ENCODE data around the gene LPAR3.

Gene LPAR3

DNA sequence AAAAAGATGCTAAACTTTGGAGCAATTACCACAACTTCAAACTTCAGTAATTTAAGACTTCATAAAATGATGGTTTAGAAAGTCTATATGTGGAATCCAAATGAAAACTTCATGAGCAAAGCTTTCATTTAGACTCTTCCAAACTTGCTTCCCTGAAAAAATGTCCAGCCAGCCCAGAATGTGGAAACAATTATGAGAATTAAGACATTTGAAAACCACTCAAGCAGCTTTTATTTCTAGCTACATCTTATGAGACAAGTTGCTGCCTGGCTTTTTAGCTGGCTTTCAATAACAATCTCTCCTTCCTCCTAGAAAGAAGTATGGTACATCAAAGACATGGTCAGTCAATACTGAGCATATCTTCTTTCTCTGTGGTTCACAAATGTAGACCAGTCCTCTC is 21.8 kb downstream of the LPAR3 start:
- H3K4me2 ChIP-seq = no peak overlapping the region
- H3K36me3 ChIP-seq = no peaks in the 10 kb centered on the region
- H3K4me3 ChIP-seq = no peak overlapping the region
- no peaks in the 10 kb centered on the region for H3K4me1 ChIP-seq
- H3K27ac ChIP-seq = no peak overlapping the region
- TF ChIP-seq Cebpa-rat (IDR thresholded peaks at IDR 0.05) = no peak
- no peak overlapping the region for H3K9ac ChIP-seq
- H3K27me3 ChIP-seq = no peaks in the 10 kb centered on the region
- no peaks in the 10 kb centered on the region for H4K20me1 ChIP-seq
- no peaks in the 10 kb centered on the region for H3K9me3 ChIP-seq (replicated peaks in 1 of 11)

DNA sequence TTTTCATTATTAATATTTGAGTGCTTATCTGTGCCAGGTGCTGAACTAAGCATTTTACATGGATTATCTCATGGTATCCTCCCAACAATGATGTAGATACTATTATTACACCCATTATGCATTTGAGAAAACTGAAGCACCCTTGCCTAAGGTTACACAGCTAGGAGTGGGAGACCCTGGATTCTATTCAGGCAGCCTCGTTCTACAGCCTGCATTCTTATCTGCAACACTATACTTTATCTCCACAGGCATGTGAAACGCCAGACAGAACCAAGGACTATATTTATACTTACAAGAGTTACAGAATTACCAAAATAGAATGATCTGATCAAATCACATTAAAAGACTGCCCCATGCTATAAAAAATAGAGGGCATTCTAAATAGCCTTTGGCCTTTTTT is 22.4 kb downstream of the LPAR3 start:
- H3K27me3 ChIP-seq = no peaks in the 10 kb centered on the region
- H3K9me3 ChIP-seq (replicated peaks in 1 of 11) = no peaks in the 10 kb centered on the region
- no peaks in the 10 kb centered on the region for H4K20me1 ChIP-seq
- no peaks in the 10 kb centered on the region for H3K36me3 ChIP-seq
- TF ChIP-seq Cebpa-rat (IDR thresholded peaks at IDR 0.05) = no peak
- H3K27ac ChIP-seq = no peak overlapping the region
- no peak overlapping the region for H3K4me3 ChIP-seq
- H3K9ac ChIP-seq = no peak overlapping the region
- no peak overlapping the region for H3K4me2 ChIP-seq
- no peaks in the 10 kb centered on the region for H3K4me1 ChIP-seq

GRCh38 chr1:84869720-84870119 is 23.3 kb downstream of the LPAR3 start:
- no peaks in the 10 kb centered on the region for H3K36me3 ChIP-seq
- no peak for TF ChIP-seq Cebpa-rat (IDR thresholded peaks at IDR 0.05)
- no peak overlapping the region for H3K9ac ChIP-seq
- H3K9me3 ChIP-seq (replicated peaks in 1 of 11) = no peaks in the 10 kb centered on the region
- no peak overlapping the region for H3K4me3 ChIP-seq
- no peaks in the 10 kb centered on the region for H4K20me1 ChIP-seq
- H3K4me1 ChIP-seq = no peaks in the 10 kb centered on the region
- H3K27me3 ChIP-seq = no peaks in the 10 kb centered on the region
- no peak overlapping the region for H3K27ac ChIP-seq
- no peak overlapping the region for H3K4me2 ChIP-seq

DNA sequence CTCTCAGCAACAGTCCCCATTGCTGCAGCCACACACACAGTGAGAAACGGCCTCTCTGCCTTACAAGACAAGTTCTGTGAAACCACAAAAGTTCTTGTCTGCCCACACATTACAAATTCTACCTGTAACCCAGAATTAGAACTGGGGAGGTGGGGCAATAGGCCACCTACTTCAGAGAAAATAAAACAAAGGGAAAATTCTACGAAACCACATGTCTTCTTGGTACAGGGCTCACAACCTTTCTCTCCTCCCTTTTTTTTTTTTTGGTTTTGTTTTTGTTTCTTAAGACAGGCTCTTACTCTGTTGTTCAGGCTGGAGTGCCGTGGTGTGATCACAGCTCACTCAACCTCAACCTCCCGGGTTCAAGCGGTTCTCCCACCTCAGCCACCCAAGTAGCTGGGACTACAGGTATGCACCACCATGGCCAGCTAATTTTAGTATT is 30.2 kb downstream of the LPAR3 start:
- H3K4me3 ChIP-seq = no peak overlapping the region
- no peak overlapping the region for H3K9ac ChIP-seq
- no peaks in the 10 kb centered on the region for H3K36me3 ChIP-seq
- H3K4me2 ChIP-seq = no peak overlapping the region
- no peaks in the 10 kb centered on the region for H3K9me3 ChIP-seq (replicated peaks in 1 of 11)
- no peaks in the 10 kb centered on the region for H3K27me3 ChIP-seq
- no peak for TF ChIP-seq Cebpa-rat (IDR thresholded peaks at IDR 0.05)
- H3K4me1 ChIP-seq = peaks cover 0 to 22% (median 4%) of the 10 kb centered on the region in 10 experiments; a peak in 10 of 20 replicates
- no peaks in the 10 kb centered on the region for H4K20me1 ChIP-seq
- no peak overlapping the region for H3K27ac ChIP-seq

DNA sequence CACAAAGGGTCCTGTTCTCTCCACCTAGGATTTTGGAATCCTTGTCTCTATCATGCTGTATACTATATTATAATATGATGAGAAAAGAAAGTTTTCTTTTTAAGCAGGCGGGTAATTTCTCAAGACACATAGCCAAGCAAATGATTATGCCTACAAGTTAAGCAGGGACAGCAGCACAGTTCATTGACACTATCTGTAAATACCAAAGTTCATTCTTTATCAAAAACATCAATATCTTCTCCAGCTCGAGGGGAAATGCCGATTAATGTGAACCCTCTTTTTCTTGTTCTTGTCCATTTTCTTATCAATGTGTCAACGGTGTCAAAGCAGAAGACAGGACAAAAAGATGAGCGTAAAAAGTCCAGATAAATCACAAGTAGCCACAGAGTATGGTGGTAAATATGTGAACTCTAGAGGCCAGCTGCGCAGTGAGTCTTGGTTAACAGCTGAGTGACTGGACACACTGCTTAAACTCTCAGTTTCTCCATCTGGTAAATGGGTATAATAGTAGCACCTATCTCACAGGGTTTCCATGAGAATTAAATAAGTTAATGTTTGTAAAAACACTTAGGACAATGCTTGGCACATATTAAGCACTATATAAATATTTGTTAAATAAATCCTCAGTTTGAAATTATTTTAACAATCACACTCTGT is 30.9 kb downstream of the LPAR3 start:
- Histone ChIP-seq H3K27me3 (no peaks in the 10 kb centered on the region), H4K20me1 (no peaks in the 10 kb centered on the region), H3K36me3 (no peaks in the 10 kb centered on the region), H3K4me3 (no peak overlapping the region), H3K4me2 (peak overlapping the region in 4 of 11 experiments; percentile 43 to 56 (median 53); a peak in 8 of 22 replicates), H3K27ac (no peak overlapping the region), H3K9me3 (replicated peaks in 1 of 11) (no peaks in the 10 kb centered on the region), H3K9ac (no peak overlapping the region), H3K4me1 (peaks cover 0 to 22% (median 4%) of the 10 kb centered on the region in 10 experiments; a peak in 10 of 20 replicates)
- TF ChIP-seq Cebpa-rat (IDR thresholded peaks at IDR 0.05) = no peak

DNA sequence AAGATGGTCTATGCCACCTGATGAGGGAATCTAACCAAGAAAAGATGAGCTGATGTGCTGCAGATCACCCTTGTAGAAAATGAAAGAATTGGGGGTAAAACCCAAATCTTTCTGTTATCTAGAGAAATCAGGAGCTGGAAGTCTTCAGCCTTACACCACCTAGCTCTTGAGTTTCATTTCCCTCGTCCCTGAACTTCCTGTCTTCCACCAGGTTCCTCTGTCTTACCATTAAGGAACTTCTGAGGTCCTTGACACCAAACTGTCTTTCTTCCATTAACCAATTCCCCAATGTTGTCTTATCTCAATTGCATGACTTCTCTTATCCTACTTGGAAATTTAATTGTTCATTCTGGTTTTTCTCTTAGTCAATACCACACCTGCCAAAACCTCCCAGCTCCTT is 31.5 kb downstream of the LPAR3 start:
- Histone ChIP-seq H3K9ac (no peak overlapping the region), H3K27me3 (no peaks in the 10 kb centered on the region), H3K27ac (no peak overlapping the region), H3K4me2 (peak overlapping the region in 6 of 11 experiments; percentile 19 to 56 (median 50); a peak in 10 of 22 replicates), H4K20me1 (no peaks in the 10 kb centered on the region), H3K36me3 (no peaks in the 10 kb centered on the region), H3K4me1 (peaks cover 0 to 28% (median 4%) of the 10 kb centered on the region in 10 experiments; a peak in 10 of 20 replicates), H3K4me3 (no peak overlapping the region), H3K9me3 (replicated peaks in 1 of 11) (no peaks in the 10 kb centered on the region)
- TF ChIP-seq Cebpa-rat (IDR thresholded peaks at IDR 0.05) = no peak

DNA sequence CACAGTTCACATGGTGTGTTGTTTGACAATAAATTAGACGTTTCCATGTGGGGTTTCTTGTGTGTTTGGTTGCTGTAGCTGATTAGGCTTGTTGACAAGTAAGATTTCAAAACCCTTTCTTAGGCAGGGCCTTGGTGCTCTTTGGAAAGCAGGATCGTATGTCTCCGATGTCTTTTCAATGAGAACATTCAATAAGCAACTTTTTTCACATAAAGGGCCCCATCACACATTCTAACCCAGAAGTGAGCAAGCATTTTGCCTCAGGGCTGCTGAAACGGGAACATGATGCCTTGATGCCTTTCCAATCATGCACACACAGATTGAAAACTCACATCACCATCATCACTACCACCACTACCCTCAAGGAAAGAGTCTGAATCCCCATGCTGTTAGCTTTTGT is 33.1 kb downstream of the LPAR3 start:
- Histone ChIP-seq H3K36me3 (no peaks in the 10 kb centered on the region), H3K9ac (no peak overlapping the region), H4K20me1 (no peaks in the 10 kb centered on the region), H3K27ac (no peak overlapping the region), H3K4me3 (no peak overlapping the region), H3K27me3 (no peaks in the 10 kb centered on the region), H3K9me3 (replicated peaks in 1 of 11) (no peaks in the 10 kb centered on the region), H3K4me2 (no peak overlapping the region), H3K4me1 (peaks cover 0 to 45% (median 12%) of the 10 kb centered on the region in 10 experiments; a peak in 17 of 20 replicates)
- TF ChIP-seq Cebpa-rat (IDR thresholded peaks at IDR 0.05) = no peak

DNA sequence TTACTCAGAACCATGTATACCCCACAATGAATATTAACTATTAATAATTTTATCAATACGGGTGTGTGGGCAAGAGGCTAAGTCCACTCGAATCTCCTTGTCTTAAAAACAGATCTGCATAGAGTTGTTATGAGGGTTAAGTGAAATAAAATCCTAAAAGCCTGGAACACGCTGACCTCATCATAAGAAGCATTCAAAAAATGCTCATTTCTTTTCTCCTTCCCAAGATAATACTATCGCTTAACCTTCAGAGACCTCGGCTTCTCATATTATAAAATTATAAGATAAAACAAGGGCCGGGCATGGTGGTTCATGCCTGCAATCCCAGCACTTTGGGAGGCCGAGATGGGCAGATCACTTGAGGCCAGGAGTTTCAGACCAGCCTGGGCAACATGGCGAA is 35.1 kb downstream of the LPAR3 start:
- TF ChIP-seq Cebpa-rat (IDR thresholded peaks at IDR 0.05) = no peak
- peak overlapping the region in 1 of 11 experiments; percentile 36; a peak in 1 of 22 replicates for H3K4me2 ChIP-seq
- peaks cover 10 to 64% (median 30%) of the 10 kb centered on the region in 10 experiments; a peak in 19 of 20 replicates for H3K4me1 ChIP-seq

DNA sequence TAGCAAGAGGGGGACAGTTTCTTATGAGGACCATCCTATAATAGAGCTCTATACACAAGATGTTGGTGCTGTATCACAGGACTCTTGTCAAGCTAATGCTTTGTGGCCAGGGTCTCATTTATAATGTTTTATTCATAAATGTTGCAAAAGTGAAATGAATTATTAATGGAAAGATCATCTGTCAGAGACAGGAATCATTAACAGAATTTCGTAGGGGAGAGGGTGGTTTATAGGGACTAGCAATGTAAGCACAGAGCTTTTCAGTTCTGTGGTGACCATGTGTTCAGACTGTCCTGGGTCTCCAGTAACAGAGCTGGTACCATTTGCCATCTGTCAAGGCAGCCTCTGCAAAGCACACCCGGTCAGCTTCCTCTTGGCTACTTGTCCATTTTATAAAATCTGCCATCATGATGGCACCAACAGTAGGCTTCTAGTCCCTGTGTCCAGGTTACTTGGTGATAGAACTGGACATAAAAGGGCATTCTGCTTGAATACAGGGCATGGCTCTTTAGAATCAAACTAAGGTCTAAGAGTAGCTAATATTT is 36.2 kb downstream of the LPAR3 start:
- H3K36me3 ChIP-seq = no peaks in the 10 kb centered on the region
- TF ChIP-seq Cebpa-rat (IDR thresholded peaks at IDR 0.05) = no peak
- no peak overlapping the region for H3K9ac ChIP-seq
- H4K20me1 ChIP-seq = no peaks in the 10 kb centered on the region
- peak overlapping the region in 1 of 11 experiments; percentile 94; a peak in 1 of 22 replicates for H3K27ac ChIP-seq
- H3K27me3 ChIP-seq = no peaks in the 10 kb centered on the region
- peak overlapping the region in 3 of 11 experiments; percentile 75 to 87 (median 76); a peak in 4 of 22 replicates for H3K4me2 ChIP-seq
- no peaks in the 10 kb centered on the region for H3K9me3 ChIP-seq (replicated peaks in 1 of 11)
- H3K4me3 ChIP-seq = no peak overlapping the region
- H3K4me1 ChIP-seq = peaks cover 10 to 68% (median 30%) of the 10 kb centered on the region in 10 experiments; a peak in 19 of 20 replicates

More for the DNA sequence above, 35.1 kb downstream of the LPAR3 start:
- Histone ChIP-seq H3K27me3 (no peaks in the 10 kb centered on the region), H4K20me1 (no peaks in the 10 kb centered on the region), H3K9ac (no peak overlapping the region), H3K36me3 (no peaks in the 10 kb centered on the region), H3K27ac (no peak overlapping the region), H3K4me3 (no peak overlapping the region), H3K9me3 (replicated peaks in 1 of 11) (no peaks in the 10 kb centered on the region)

All from BLaER1 treated with 17β-estradiol and CSF1 and Interleukin-3, amounts not matched to agents 10 nM and 100 nM (cell line).